Fibroblast of the aortic adventitia (primary cell): ENCODE data around the gene SLC24A3. TPM values are rescaled to one million over a fixed set of nuclear protein-coding genes. Genes with fewer than 3 reads are reported as not detected.

ENCODE experiments used
- DNase-seq: peaks from one replicate; pipeline ENCODE4 v3.0.0-alpha.2; 2010; ENCODE audit warnings: low read depth
- H3K4me3 ChIP-seq: 2 replicates; pipeline ENCODE4 v1.5.1; 2011; ENCODE audit warnings: low read depth, mild to moderate bottlenecking, control low read depth, low read length, moderate library complexity
- CTCF ChIP-seq: IDR thresholded peaks from 2 replicates; pipeline ENCODE4 v1.5.1; 2011; ENCODE audit warnings: mild to moderate bottlenecking, low read length, control low read depth, inconsistent platforms; ENCODE audit not compliant: insufficient read depth
- total RNA-seq: library from RNA; depleted of rRNA; stranded (reverse); fragments of >200 nt; gene quantifications from 2 replicates; pipeline ENCODE4 v1.2.3, GENCODE V29; 2012; ENCODE audit warnings: low replicate concordance

The SLC24A3 gene
- total RNA-seq, 1 donor, result not detected

- TF ChIP-seq CTCF, result no peak
- H3K4me3 ChIP-seq, result no peak overlapping the region
- no peak for DNase-seq
Measured at GRCh38 chr20:19658137-19658536, 445.7 kb downstream of the SLC24A3 start.

- H3K4me3 ChIP-seq, result no peak overlapping the region
- no peak for DNase-seq
- no peak for TF ChIP-seq CTCF
Measured at GRCh38 chr20:19659448-19659847, 447.0 kb downstream of the SLC24A3 start.

DNA sequence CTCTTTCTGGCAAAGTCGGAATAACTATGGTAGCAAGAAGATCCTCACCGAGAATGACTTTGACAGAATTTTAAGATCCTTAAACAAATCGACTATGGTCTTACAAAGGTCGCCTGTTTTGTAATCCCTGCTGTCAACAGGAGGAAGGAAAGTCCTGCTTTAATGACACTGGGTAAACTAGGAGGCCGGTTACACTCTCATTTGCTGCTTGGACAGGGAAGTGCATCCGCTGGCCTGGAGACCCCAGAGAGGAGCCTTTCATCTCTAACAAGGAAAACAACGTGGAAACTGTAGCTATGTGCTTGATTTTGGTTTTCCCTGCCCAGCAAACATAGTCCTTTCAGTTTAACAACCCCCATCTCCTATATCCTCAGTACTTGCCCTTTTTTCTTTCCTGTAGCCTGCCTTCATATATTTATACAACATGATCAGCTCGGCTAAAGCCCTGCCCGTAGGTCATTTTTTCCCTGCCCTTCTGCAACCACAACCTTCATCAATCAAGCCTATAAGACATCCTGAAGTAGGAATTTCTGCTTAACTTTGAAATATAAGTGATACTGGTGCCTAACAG lies 448.5 kb downstream of the SLC24A3 start:
- H3K4me3 ChIP-seq, result no peak overlapping the region
- no peak for TF ChIP-seq CTCF
- no peak for DNase-seq

GRCh38 chr20:19661717-19662636 lies 449.5 kb downstream of the SLC24A3 start:
- H3K4me3 ChIP-seq, result no peak overlapping the region
- peak; percentile 99 for TF ChIP-seq CTCF
- DNase-seq, result peak; percentile 87

DNA sequence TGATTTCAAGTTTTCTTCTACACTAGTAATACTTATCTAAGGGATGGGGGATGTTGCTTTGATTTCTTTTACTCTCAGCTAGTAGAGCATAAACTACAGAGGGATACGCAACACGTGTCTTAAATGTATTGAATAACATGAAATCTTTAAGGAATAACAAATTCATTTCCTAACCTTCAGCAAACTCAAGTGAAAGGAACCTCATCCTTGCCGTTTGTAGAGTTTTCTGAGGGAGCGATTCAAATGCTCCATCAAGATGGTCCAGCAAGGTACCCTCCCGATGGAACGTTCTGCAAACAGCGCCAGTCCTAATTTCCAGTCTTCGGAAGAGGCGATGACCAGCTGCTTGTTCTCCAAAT lies 450.2 kb downstream of the SLC24A3 start:
- no peak for DNase-seq
- no peak for TF ChIP-seq CTCF
- no peak overlapping the region for H3K4me3 ChIP-seq

DNA sequence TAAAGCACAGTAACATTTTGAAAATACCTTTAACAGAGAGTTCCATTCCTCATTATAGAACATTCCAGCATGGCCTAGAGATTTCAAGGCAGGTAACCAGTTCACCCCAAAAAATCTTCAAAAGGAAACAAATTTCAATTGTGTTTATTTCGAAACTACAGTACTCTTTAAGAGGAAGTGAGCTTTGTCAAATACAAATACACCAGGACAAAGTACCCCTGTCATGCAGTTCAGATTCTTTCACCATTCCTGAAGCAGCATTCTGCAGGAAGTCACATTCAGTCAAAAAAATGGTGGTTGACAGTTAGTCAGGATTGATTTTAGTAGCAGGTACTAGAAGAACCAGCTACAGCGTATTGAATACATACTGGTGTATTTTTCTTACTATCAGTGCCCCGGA lies 456.0 kb downstream of the SLC24A3 start:
- no peak for TF ChIP-seq CTCF
- no peak overlapping the region for H3K4me3 ChIP-seq
- no peak for DNase-seq
